ENCODE results near the gene SOD1. TPM values are rescaled to one million over a fixed set of nuclear protein-coding genes. Genes with fewer than 3 reads are reported as not detected.
"Not testable (repeated sequence)": the region's sequence is repeated elsewhere in the genome, so short reads cannot be mapped to it uniquely, and the experiment has no call there.

The SOD1 gene
- total RNA-seq, 1 experiment from 2014 or later: 288 TPM

- no peak for DNase-seq
- Histone ChIP-seq H3K4me3 (peak overlapping the region; percentile 82), H2AFZ (peak overlapping the region; percentile 64; the same call in 1 of the 2 replicates), H3K4me2 (peak overlapping the region; percentile 74), H4K20me1 (ENCODE audit: insufficient read depth) (peaks cover 9% of the 10 kb centered on the region), H3K79me2 (ENCODE audit: low read depth) (peaks cover 44% of the 10 kb centered on the region), H3K27me3 (ENCODE audit: insufficient read depth, low read depth) (no peaks in the 10 kb centered on the region), H3K9me3 (ENCODE audit: insufficient read depth, low read depth) (no peaks in the 10 kb centered on the region), H3K27ac (peak overlapping the region; percentile 14; the same call in 1 of the 2 replicates), H3K4me1 (replicated peaks; ENCODE audit: insufficient read depth) (peaks cover 30% of the 10 kb centered on the region), H3F3A (ENCODE audit: insufficient read depth, low read depth) (peaks cover 10% of the 10 kb centered on the region), H3K36me3 (ENCODE audit: low read depth) (peaks cover 7% of the 10 kb centered on the region; the same call in 1 of the 2 replicates), H3K9me2 (ENCODE audit: insufficient read depth) (no peaks in the 10 kb centered on the region)
- ChIA-PET CTCF (no interaction called here), POLR2A (ENCODE audit: unreplicated experiment) (interaction anchor here (0.6 kb wide), 1 partner anchor 1664 kb away, joined by 3 read pairs; no protein-coding TSS in a partner anchor)
- intact Hi-C loops (cut with micrococcal nuclease; ENCODE audit: unreplicated experiment): no loop called here
- BruUV-seq (replicated peaks): TSS peak; percentile 68
- TF ChIP-seq EZH2 (IDR thresholded peaks at IDR 0.05; ENCODE audit: low read depth): no peak
- TF ChIP-seq CTCF (conservative IDR thresholded peaks at IDR 0.05): no peak
Measured at GRCh38 chr21:31660591-31660990, 1.1 kb downstream of the SOD1 start.

GRCh38 chr21:31663584-31664249, 4.2 kb downstream of the SOD1 start:
- Histone ChIP-seq H3K79me2 (ENCODE audit: low read depth) (peaks cover 44% of the 10 kb centered on the region), H4K20me1 (ENCODE audit: insufficient read depth) (peaks cover 9% of the 10 kb centered on the region), H3K27me3 (ENCODE audit: insufficient read depth, low read depth) (no peaks in the 10 kb centered on the region), H3K9me2 (ENCODE audit: insufficient read depth) (no peaks in the 10 kb centered on the region), H3F3A (ENCODE audit: insufficient read depth, low read depth) (peaks cover 24% of the 10 kb centered on the region), H3K9me3 (ENCODE audit: insufficient read depth, low read depth) (no peaks in the 10 kb centered on the region), H2AFZ (no peak overlapping the region), H3K4me2 (no peak overlapping the region), H3K27ac (no peak overlapping the region), H3K36me3 (ENCODE audit: low read depth) (peaks cover 19% of the 10 kb centered on the region), H3K4me1 (replicated peaks; ENCODE audit: insufficient read depth) (0 out of 2 replicates have a peak, but pooled peaks cover 13% of the 10 kb centered on the region), H3K4me3 (no peak overlapping the region)
- DNase-seq: no peak
- no peak for TF ChIP-seq CTCF (conservative IDR thresholded peaks at IDR 0.05)
- TF ChIP-seq EZH2 (IDR thresholded peaks at IDR 0.05; ENCODE audit: low read depth): no peak
- POLR2A ChIA-PET (ENCODE audit: unreplicated experiment): no interaction called here
- intact Hi-C loops (cut with micrococcal nuclease; ENCODE audit: unreplicated experiment): no loop called here
- CTCF ChIA-PET: interaction anchor here (0.7 kb wide), 1 partner anchor 944 kb away, joined by 5 read pairs; no protein-coding TSS in a partner anchor
- BruUV-seq (replicated peaks): no TSS peak

- H3K36me3 ChIP-seq (ENCODE audit: low read depth): peaks cover 19% of the 10 kb centered on the region
- H3K9me2 ChIP-seq (ENCODE audit: insufficient read depth): no peaks in the 10 kb centered on the region
- no peaks in the 10 kb centered on the region for H3K27me3 ChIP-seq (ENCODE audit: insufficient read depth, low read depth)
- H3K27ac ChIP-seq: no peak overlapping the region
- intact Hi-C loops (cut with micrococcal nuclease; ENCODE audit: unreplicated experiment): no loop called here
- BruUV-seq (replicated peaks): no TSS peak
- CTCF ChIA-PET: no interaction called here
- POLR2A ChIA-PET (ENCODE audit: unreplicated experiment): no interaction called here
- no peak overlapping the region for H2AFZ ChIP-seq
- no peak for DNase-seq
- no peak overlapping the region for H3K4me2 ChIP-seq
- no peak overlapping the region for H3K4me3 ChIP-seq
- peaks cover 9% of the 10 kb centered on the region for H4K20me1 ChIP-seq (ENCODE audit: insufficient read depth)
- H3K9me3 ChIP-seq (ENCODE audit: insufficient read depth, low read depth): no peaks in the 10 kb centered on the region
- H3F3A ChIP-seq (ENCODE audit: insufficient read depth, low read depth): peaks cover 38% of the 10 kb centered on the region
- peaks cover 40% of the 10 kb centered on the region for H3K79me2 ChIP-seq (ENCODE audit: low read depth)
- TF ChIP-seq CTCF (conservative IDR thresholded peaks at IDR 0.05): no peak
- no peak for TF ChIP-seq EZH2 (IDR thresholded peaks at IDR 0.05; ENCODE audit: low read depth)
- 0 out of 2 replicates have a peak, but pooled peaks cover 10% of the 10 kb centered on the region for H3K4me1 ChIP-seq (replicated peaks; ENCODE audit: insufficient read depth)
Measured at GRCh38 chr21:31665397-31665796, 5.9 kb downstream of the SOD1 start.

- POLR2A ChIA-PET (ENCODE audit: unreplicated experiment); H3K4me2 ChIP-seq; H3K4me3 ChIP-seq; H3K27me3 ChIP-seq (ENCODE audit: insufficient read depth, low read depth); H2AFZ ChIP-seq; H4K20me1 ChIP-seq (ENCODE audit: insufficient read depth); DNase-seq; H3K9me3 ChIP-seq (ENCODE audit: insufficient read depth, low read depth); H3K27ac ChIP-seq; H3K9me2 ChIP-seq (ENCODE audit: insufficient read depth); intact Hi-C loops (cut with micrococcal nuclease; ENCODE audit: unreplicated experiment); CTCF ChIA-PET; BruUV-seq (replicated peaks): not testable (repeated sequence)
- 0 out of 2 replicates have a peak, but pooled peaks cover 10% of the 10 kb centered on the region for H3K4me1 ChIP-seq (replicated peaks; ENCODE audit: insufficient read depth)
- peaks cover 35% of the 10 kb centered on the region for H3K79me2 ChIP-seq (ENCODE audit: low read depth)
- H3K36me3 ChIP-seq (ENCODE audit: low read depth): peaks cover 19% of the 10 kb centered on the region
- peaks cover 43% of the 10 kb centered on the region for H3F3A ChIP-seq (ENCODE audit: insufficient read depth, low read depth)
Measured at GRCh38 chr21:31665869-31666268, 6.4 kb downstream of the SOD1 start.
